KBM-7 (cell line): ENCODE results near the gene CPVL.

Experiments used
- DNase-seq: peaks from one replicate; pipeline ENCODE4 v3.0.0-alpha.2; 2015
- in situ Hi-C: fragments of 300-500 bp; cut with MboI; formaldehyde crosslinking; loops from 2 replicates; pipeline ENCODE4 v1.14.3; 2020; ENCODE audit warnings: low sequenced_read_pairs, low pct_unique_long_range_greater_than_20kb, mixed read lengths

CPVL gene

GRCh38 chr7:29158795-29159423 is 12.6 kb upstream of the CPVL start:
- DNase-seq = no peak
- in situ Hi-C loops = no loop called here

GRCh38 chr7:29156907-29157452 is 10.6 kb upstream of the CPVL start:
- no peak for DNase-seq
- in situ Hi-C loops = no loop called here

DNA sequence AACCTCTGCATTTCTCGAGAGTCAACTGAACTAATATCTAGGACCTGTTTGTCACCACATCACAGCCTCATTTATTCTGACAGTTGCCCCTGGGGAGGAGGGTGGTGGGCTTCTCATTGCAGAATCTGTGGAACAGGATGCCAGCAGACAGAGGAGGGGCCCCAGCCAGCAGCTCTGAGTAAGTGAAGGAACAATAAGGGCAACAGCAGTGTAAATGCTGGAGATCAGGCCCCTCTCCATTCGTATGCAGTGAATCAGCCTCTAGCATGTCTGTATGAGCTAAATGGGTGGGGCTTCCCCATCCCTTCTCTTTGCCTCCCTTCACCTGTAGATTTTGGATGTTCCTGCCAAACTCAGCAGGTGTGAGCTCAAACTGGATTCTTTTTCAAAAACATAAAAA is 7.7 kb upstream of the CPVL start:
- in situ Hi-C loops = no loop called here

DNA sequence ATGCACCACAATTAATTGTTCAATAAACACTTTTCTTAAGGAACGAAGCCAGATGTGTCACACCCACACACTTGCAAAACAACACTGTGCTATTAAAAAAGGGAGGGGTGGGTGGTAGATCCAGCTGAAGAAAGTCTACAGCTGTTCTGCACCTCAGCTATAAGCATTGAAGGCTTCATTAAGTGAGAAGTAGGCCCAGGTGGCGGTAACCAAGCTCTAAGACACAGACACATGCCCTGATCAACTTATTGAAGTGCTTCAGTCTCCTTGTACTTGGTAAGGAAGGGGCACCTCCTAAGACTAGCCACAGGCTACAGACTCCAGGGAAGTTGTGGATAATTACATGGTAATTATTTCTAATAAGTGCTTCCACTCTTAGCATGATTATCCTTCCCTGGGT is 4.5 kb upstream of the CPVL start:
- DNase-seq = no peak
- in situ Hi-C loops = no loop called here

More for the DNA sequence above, 7.7 kb upstream of the CPVL start:
- no peak for DNase-seq

- DNase-seq = no peak
- in situ Hi-C loops = no loop called here
Measured at GRCh38 chr7:29149036-29149435, 2.7 kb upstream of the CPVL start.

DNA sequence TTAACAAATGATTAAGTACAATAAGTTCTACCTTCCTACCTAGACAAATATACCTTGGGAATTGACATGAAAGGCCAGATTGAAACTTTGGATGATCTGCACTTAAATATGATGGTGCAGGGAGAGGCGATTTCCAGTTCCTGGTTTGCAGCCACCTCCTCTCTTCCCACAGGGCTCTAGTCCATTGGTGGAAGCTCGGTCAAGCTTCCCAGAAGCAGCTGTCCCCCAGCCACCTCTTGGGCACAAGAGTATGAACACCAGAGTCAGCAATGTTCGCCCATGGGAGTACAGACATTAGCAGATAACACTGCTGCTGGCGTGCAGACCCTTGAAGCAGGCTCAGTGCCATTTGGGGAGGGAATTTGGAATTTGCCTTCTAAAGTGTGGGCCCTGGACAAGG is 1.5 kb upstream of the CPVL start:
- no peak for DNase-seq
- in situ Hi-C loops = no loop called here

- no peak for DNase-seq
- in situ Hi-C loops = no loop called here
Measured at GRCh38 chr7:29146888-29147609, 712 bp upstream of the CPVL start.

DNA sequence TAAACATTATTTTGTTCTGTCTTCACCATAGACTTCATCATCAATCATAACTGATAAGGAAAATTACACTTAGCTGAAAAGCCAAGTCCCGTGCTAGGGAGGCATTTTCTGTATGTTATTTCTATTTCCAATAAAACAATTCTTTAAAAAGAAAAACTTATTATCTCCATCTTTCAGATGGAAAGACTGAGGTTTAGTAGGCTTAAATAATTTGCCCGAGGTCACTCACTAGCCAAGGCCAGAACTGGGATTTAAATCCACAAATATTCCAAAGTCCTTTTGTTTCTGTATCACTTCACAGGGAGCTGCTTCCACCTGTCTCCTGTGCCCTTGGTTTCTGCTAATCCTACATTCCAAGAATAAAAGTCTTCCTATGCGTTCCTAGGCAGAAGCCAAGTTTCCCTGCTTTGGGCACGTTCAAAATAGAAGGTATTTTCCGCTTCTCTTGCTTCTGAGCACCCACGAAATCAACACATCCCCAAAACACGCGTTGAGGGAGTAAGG is 732 bp downstream of the CPVL start:
- in situ Hi-C loops = no loop called here
- DNase-seq = no peak

DNA sequence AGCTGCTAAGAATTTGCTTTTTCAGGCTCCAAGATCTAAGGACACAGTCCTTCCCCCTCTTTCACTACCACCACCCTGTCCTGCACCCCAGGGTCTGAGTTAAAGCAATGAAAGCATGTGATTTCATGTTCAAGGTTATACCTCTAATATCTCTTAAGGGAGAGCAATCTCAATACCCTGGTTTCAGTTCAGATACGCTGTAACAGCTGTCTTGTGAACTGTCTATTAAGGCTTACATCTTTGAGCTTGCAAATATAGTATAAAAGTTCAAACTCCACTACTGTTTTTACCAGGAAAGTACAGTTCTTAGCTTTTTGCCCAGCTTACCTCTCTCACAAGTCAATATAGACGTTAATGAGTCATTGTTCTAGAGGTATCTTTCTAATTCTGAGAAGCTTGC is 2.6 kb downstream of the CPVL start:
- no peak for DNase-seq
- in situ Hi-C loops = no loop called here

- no peak for DNase-seq
- in situ Hi-C loops = no loop called here
Measured at GRCh38 chr7:29142021-29142727, 4.2 kb downstream of the CPVL start.

DNA sequence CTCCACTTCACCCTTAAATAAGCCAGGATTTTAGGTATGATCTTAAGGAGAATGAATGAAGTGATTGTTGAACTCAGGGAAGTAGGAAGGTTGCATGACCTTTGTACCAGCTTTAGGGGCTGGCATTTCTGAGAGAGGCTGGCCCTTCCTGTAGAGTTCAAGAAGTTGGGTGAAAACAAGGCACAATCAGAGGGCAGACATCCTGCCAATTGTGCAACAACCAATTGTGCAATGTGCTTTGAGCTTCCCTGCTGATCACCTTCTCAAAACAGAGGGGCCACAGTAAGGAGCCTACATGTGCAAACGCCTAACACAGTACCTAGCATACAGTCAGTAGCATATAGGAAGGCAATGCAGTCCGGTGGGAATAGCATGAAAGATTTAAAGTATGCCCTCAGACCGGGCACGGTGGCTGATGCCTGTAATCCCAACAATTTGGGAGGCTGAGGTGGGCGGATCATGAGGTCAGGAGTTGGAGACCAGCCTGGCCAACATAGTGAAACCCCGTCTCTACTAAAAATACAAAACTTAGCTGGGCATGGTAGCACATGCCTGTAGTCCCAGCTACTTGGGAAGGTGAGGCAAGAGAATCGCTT is 5.4 kb downstream of the CPVL start:
- in situ Hi-C loops = no loop called here
- DNase-seq = no peak

GRCh38 chr7:29139796-29140195 is 6.5 kb downstream of the CPVL start:
- DNase-seq = no peak

DNA sequence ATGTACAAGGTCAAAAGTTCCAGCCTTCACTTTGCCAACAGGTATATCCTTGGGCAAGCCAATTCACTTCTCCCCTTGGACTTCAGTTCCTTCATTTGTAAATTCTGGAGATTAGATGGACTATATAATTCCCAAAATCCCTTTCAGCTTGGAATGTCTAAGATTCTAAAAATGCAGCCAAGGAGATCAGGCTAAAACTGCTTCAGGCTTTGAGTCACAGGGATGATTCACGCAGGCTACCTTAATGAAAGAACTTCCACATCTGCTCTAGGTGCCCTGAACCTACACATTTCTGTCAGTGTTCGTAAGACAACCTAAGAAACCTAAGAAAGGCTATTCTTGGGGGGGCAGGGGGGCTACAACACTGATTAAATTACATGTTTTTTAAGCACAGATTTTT is 7.1 kb downstream of the CPVL start:
- in situ Hi-C loops = no loop called here
- no peak for DNase-seq

More at GRCh38 chr7:29139796-29140195, 6.5 kb downstream of the CPVL start:
- in situ Hi-C loops = no loop called here

DNA sequence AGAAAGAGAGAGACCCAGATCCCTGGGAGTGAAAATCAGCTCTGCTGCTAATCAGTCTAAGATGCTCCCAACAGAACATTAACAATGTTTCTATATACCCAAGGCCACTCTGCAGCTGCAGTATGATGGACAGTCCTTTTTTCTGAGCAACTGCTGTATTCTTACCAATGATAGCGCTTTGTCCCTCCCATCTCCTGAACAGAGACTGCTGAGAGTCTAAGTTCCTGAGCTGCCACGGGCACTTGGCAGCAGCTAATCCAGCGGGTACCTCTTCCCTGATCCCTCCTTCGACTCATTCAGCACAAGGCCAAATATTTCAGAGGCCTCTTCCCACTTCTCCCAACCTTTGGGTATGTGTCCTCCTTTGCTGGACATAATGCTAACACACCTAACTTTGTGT is 7.7 kb downstream of the CPVL start:
- no peak for DNase-seq
- in situ Hi-C loops = no loop called here

GRCh38 chr7:29135846-29136245 is 10.5 kb downstream of the CPVL start:
- DNase-seq = no peak
- in situ Hi-C loops = no loop called here

- no peak for DNase-seq
- in situ Hi-C loops = no loop called here
Measured at GRCh38 chr7:29132980-29133379, 13.4 kb downstream of the CPVL start.

GRCh38 chr7:29131678-29132077 is 14.7 kb downstream of the CPVL start:
- in situ Hi-C loops = no loop called here

GRCh38 chr7:29130096-29130495 is 16.2 kb downstream of the CPVL start:
- no peak for DNase-seq
- in situ Hi-C loops = no loop called here

More at GRCh38 chr7:29131678-29132077, 14.7 kb downstream of the CPVL start:
- no peak for DNase-seq

DNA sequence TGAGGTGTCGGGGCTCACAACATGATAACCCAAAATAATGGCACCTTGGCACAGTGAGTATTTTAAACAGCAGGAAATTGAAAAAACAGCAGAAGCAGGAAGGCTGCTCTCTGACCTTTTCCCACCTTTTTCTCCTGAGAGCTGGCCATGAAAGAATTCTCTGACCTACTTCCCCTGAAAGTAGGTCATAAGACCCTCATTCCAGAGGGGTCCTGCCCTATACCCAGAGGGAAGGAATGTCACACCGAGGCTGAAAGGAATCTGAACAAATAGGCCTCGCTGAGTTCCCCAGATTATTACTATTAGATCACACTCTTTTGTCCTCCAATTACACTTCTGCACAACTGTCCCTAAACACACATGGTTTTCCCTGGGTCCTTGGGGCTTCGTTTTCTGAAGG is 18.8 kb downstream of the CPVL start:
- in situ Hi-C loops = no loop called here
- DNase-seq = no peak

DNA sequence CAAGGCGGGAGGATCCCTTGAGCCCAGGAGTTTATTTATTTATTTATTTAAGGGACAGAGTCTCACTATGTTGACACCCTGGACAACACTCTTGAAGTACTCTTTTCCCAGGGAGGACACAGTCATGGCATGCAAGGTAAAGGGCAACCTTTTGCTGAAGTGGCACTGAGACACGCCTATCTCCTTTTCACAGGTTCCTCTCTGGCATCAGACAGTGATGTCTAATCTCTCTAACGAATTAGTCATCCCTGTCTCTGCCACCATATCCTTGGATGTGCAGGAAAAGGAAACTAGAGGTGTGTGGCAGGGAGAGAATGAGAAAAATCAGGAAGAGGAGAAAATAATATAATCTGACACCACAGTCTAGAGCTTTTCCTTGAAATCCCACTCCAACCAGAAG is 19.5 kb downstream of the CPVL start:
- in situ Hi-C loops = no loop called here
- DNase-seq = no peak
